B cell (primary cell): ENCODE measurements around the gene EPB41. TPM values are rescaled to one million over a fixed set of nuclear protein-coding genes. Genes with fewer than 3 reads are reported as not detected.

Experiments
- ATAC-seq: fragments of 200-7000 bp; cut with Tn5 transposase; one replicate; pipeline ENCODE4 v1.10.0; 2021; ENCODE audit warnings: low read depth, mild to moderate bottlenecking, moderate number of reproducible peaks, moderate library complexity
- CTCF ChIA-PET: fragments of 350-600 bp; sonication (Branson Sonifier 250); formaldehyde crosslinking; loops from one replicate; lab custom pipeline; 2021; ENCODE audit warnings: antibody characterized with exemption, inconsistent platforms; lab: Charles Lee
- POLR2A ChIA-PET: fragments of 350-600 bp; sonication (Branson Sonifier 250); formaldehyde crosslinking; loops from one replicate; lab custom pipeline; 2021; ENCODE audit warnings: antibody characterized with exemption; lab: Charles Lee
- DNase-seq: peaks from one replicate; pipeline ENCODE4 v3.0.0; 2013
- H2AFZ ChIP-seq: 2 replicates; pipeline ENCODE4 v1.6.1; 2012; ENCODE audit warnings: mild to moderate bottlenecking, low read depth, low read length; ENCODE audit not compliant: insufficient read depth, poor library complexity, severe bottlenecking
- H3K27ac ChIP-seq, 2 donors: 1 replicate in 1 of 2; 2 replicates in 1 of 2; pipeline ENCODE4 v1.5.1; 2012 to 2013; ENCODE audit warnings: low read length in 2 of 2, mild to moderate bottlenecking in 2 of 2, moderate library complexity in 1 of 2
- H3K27me3 ChIP-seq, 4 experiments: fragments of 200-600 bp in 1 of 4; sonication (generic) in 1 of 4; replicated peaks in 1 of 4; 1 replicate in 2 of 4; 2 replicates in 2 of 4; pipeline versions ENCODE4 v1.6.1 to v1.7.0; 2013 to 2016; ENCODE audit warnings: low read length in 3 of 4, mild to moderate bottlenecking in 2 of 4, mixed read lengths in 1 of 4, moderate library complexity in 1 of 4; ENCODE audit not compliant: insufficient read depth in 4 of 4, control insufficient read depth in 3 of 4; ENCODE audit errors: control extremely low read depth in 1 of 4
- H3K36me3 ChIP-seq, 2 experiments: replicated peaks in 1 of 2; 1 replicate in 1 of 2; 2 replicates in 1 of 2; pipeline versions ENCODE4 v1.6.1 to v1.7.1; 2013; ENCODE audit warnings: low read length in 1 of 2; ENCODE audit not compliant: insufficient read depth in 2 of 2, control insufficient read depth in 1 of 2; ENCODE audit errors: control extremely low read depth in 1 of 2, extremely low read depth in 1 of 2
- H3K4me1 ChIP-seq, 2 donors: fragments of 200-600 bp in 1 of 2; sonication (generic) in 1 of 2; 1 replicate in 1 of 2; 2 replicates in 1 of 2; pipeline versions ENCODE4 v1.5.1 to v1.6.1; 2013 to 2017; ENCODE audit warnings: low read length in 2 of 2; ENCODE audit not compliant: control insufficient read depth in 2 of 2, insufficient read depth in 2 of 2
- H3K4me2 ChIP-seq: replicated peaks from 2 replicates; pipeline ENCODE3; 2012; ENCODE audit warnings: mild to moderate bottlenecking, low read depth, low read length; ENCODE audit not compliant: poor library complexity, severe bottlenecking
- H3K4me3 ChIP-seq, 5 experiments: fragments of 200-600 bp in 1 of 5; sonication (generic) in 1 of 5; 1 replicate in 3 of 5; 2 replicates in 2 of 5; pipeline versions ENCODE4 v1.5.1 to v1.7.0; 2011 to 2016; ENCODE audit warnings: low read length in 4 of 5, mild to moderate bottlenecking in 4 of 5, low read depth in 2 of 5, control low read depth in 1 of 5, moderate library complexity in 1 of 5; ENCODE audit not compliant: insufficient read depth in 1 of 5; ENCODE audit errors: control extremely low read depth in 1 of 5, extremely low read depth in 1 of 5
- H3K79me2 ChIP-seq: fragments of 200-600 bp; sonication (generic); one replicate; pipeline ENCODE4 v1.6.0; 2016; ENCODE audit warnings: low read length; ENCODE audit not compliant: control insufficient read depth, insufficient read depth
- H3K9ac ChIP-seq: fragments of 200-600 bp; sonication (generic); 2 replicates; pipeline ENCODE4 v1.6.1; 2017; ENCODE audit warnings: mild to moderate bottlenecking, low read length, moderate library complexity
- H3K9me3 ChIP-seq, 3 donors: one replicate each; pipeline versions ENCODE4 v1.6.1 to v1.7.1; 2013; ENCODE audit warnings: low read length in 2 of 3; ENCODE audit not compliant: control insufficient read depth in 2 of 3, insufficient read depth in 1 of 3; ENCODE audit errors: control extremely low read depth in 1 of 3
- H4K20me1 ChIP-seq: 2 replicates; pipeline ENCODE4 v1.6.0; 2012; ENCODE audit warnings: mild to moderate bottlenecking, low read length; ENCODE audit not compliant: insufficient read depth, control insufficient read depth, poor library complexity, severe bottlenecking
- H3K27ac Mint-ChIP-seq: one replicate; pipeline ENCODE4 v1.8.0; 2021; ENCODE audit warnings: mixed read lengths
- H3K27me3 Mint-ChIP-seq: one replicate; pipeline ENCODE4 v1.8.0; 2021; ENCODE audit warnings: mixed read lengths
- H3K4me1 Mint-ChIP-seq: one replicate; pipeline ENCODE4 v1.8.0; 2021; ENCODE audit warnings: mixed read lengths
- H3K4me3 Mint-ChIP-seq: one replicate; pipeline ENCODE4 v1.8.0; 2021; ENCODE audit warnings: mixed read lengths
- H3K9me3 Mint-ChIP-seq: one replicate; pipeline ENCODE4 v1.8.0; 2022; ENCODE audit warnings: mixed read lengths; ENCODE audit not compliant: insufficient read depth
- EZH2 ChIP-seq: IDR thresholded peaks from 2 replicates; pipeline ENCODE4 v1.6.1; 2012; ENCODE audit warnings: borderline replicate concordance, low read depth, mild to moderate bottlenecking, moderate library complexity, low read length; ENCODE audit not compliant: insufficient read depth, poor library complexity, severe bottlenecking
- WGBS: methylation state at CpG from one replicate; pipeline ENCODE4 v1.1.5; 2013; ENCODE audit warnings: missing lambda C conversion rate; ENCODE audit not compliant: insufficient coverage; 5-methylcytosine and 5-hydroxymethylcytosine counted together
- intact Hi-C: fragments of 100-400 bp; cut with micrococcal nuclease; formaldehyde crosslinking; loops from one replicate; pipeline ENCODE4 v1.10.0; 2022
- polyA plus RNA-seq: library from polyadenylated mRNA; depleted of rRNA; stranded (reverse); fragments of >200 nt; gene quantifications from 2 replicates; pipeline ENCODE4 v1.2.3, GENCODE V29; 2012
- total RNA-seq, 2 donors: library from RNA; stranded (reverse); fragments of 120-200 nt in 1 of 2; gene quantifications; 1 replicate in 1 of 2; 2 replicates in 1 of 2; pipeline versions ENCODE4 v1.2.3 to v1.2.4, GENCODE V29; 2013 to 2022
- TF ChIP-seq, protein P1 (sequence below): fragments of 200-600 bp; IDR thresholded peaks from one replicate; pipeline ENCODE4 v1.8.0; 2022; ENCODE audit warnings: antibody characterized with exemption, mild to moderate bottlenecking

The EPB41 gene
- total and polyA plus RNA-seq, 2 donors (not counting 1 experiment from before 2014, with no cell fraction given): 45.8 to 186 TPM

DNA sequence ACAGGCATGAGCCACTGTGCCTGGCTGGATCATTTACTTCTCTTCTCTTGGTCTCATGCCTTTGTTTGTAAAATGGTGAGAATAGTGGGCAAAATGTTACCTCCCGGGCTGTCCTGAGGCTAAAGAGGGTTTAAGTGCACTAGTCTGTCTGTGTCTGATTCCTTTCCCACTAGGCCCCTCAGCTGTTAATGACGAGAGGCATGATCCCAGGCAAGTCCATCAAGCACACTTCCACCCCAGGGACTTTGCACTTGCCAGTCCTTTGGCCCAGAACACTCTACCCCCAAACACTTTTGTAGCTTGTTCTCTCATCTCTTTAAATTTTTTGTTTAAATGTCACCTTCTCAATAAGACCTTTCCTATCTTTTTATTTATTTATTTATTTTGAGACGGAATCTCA is 13.8 kb upstream of the EPB41 start:
- ChIA-PET POLR2A (no interaction called here), CTCF (interaction anchor here (1.1 to 8.0 kb wide), 3 partner anchors 19 to 133 kb away, joined by 4 to 72 read pairs (median 7); no protein-coding TSS in a partner anchor)
- Histone ChIP-seq H3K27ac (no peak overlapping the region), H3K4me1 (peaks cover 6 to 8% of the 10 kb centered on the region in 2 donors), H3K4me2 (no peak overlapping the region), H3K9ac (no peak overlapping the region), H3K4me3 (no peak overlapping the region), H3K9me3 (peaks cover 0 to 5% (median 3%) of the 10 kb centered on the region in 3 donors), H3K36me3 (peaks cover 0 to 11% of the 10 kb centered on the region in 2 experiments), H4K20me1 (peaks cover 16% of the 10 kb centered on the region), H2AFZ (no peak overlapping the region), H3K79me2 (peaks cover 76% of the 10 kb centered on the region), H3K27me3 (no peaks in the 10 kb centered on the region)
- Mint-ChIP-seq H3K27ac (no peak overlapping the region), H3K27me3 (no peaks in the 10 kb centered on the region), H3K9me3 (peaks cover 2% of the 10 kb centered on the region), H3K4me3 (no peak overlapping the region), H3K4me1 (peaks cover 43% of the 10 kb centered on the region)
- DNase-seq (no peak), ATAC-seq (no peak)
- intact Hi-C loops: no loop called here
- WGBS: 86% methylated on average over 2 of the region's 3 CpGs
- TF ChIP-seq, protein P1, sequence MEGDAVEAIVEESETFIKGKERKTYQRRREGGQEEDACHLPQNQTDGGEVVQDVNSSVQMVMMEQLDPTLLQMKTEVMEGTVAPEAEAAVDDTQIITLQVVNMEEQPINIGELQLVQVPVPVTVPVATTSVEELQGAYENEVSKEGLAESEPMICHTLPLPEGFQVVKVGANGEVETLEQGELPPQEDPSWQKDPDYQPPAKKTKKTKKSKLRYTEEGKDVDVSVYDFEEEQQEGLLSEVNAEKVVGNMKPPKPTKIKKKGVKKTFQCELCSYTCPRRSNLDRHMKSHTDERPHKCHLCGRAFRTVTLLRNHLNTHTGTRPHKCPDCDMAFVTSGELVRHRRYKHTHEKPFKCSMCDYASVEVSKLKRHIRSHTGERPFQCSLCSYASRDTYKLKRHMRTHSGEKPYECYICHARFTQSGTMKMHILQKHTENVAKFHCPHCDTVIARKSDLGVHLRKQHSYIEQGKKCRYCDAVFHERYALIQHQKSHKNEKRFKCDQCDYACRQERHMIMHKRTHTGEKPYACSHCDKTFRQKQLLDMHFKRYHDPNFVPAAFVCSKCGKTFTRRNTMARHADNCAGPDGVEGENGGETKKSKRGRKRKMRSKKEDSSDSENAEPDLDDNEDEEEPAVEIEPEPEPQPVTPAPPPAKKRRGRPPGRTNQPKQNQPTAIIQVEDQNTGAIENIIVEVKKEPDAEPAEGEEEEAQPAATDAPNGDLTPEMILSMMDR: no peak
- no peak for TF ChIP-seq EZH2

DNA sequence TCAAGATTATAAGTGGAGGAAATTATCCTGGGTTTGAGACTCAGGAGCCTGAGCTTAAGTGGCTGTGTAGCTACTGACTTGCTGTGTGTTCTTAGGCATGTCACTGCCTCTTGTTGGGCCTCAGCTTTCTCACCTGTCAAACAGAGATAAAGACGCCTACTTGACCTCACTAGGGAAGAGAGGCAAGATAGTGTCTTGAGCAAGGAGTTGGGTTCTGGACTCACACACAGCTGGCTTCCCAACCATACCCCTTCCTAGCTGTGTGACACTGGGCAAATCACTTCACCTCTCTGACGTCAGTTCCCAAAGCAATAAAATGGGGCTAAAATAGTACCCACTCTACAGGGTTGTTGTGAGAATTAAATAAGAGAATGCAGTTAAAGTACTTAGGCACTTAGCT is 11.6 kb upstream of the EPB41 start:
- Mint-ChIP-seq H3K4me1 (peaks cover 30% of the 10 kb centered on the region), H3K27me3 (no peaks in the 10 kb centered on the region), H3K4me3 (no peak overlapping the region), H3K9me3 (peaks cover 2% of the 10 kb centered on the region), H3K27ac (no peak overlapping the region)
- peaks cover 16% of the 10 kb centered on the region for H4K20me1 ChIP-seq
- H3K9me3 ChIP-seq: peaks cover 0 to 5% (median 3%) of the 10 kb centered on the region in 3 donors
- no CpG with 5 or more reads among the region's 2 CpGs for WGBS
- POLR2A ChIA-PET: interaction anchor here (0.6 kb wide), 1 partner anchor 969 kb away, joined by 4 read pairs; no protein-coding TSS in a partner anchor
- H2AFZ ChIP-seq: no peak overlapping the region
- no peak overlapping the region for H3K27ac ChIP-seq
- H3K4me2 ChIP-seq: no peak overlapping the region
- intact Hi-C loops: no loop called here
- no peaks in the 10 kb centered on the region for H3K36me3 ChIP-seq
- H3K27me3 ChIP-seq: no peaks in the 10 kb centered on the region
- no peak for DNase-seq
- no peak overlapping the region for H3K9ac ChIP-seq
- peaks cover 72% of the 10 kb centered on the region for H3K79me2 ChIP-seq
- no peak for TF ChIP-seq EZH2
- TF ChIP-seq, protein P1: no peak
- H3K4me3 ChIP-seq: no peak overlapping the region
- peaks cover 6 to 8% of the 10 kb centered on the region in 2 donors for H3K4me1 ChIP-seq
- CTCF ChIA-PET: interaction anchor here (1.1 to 2.5 kb wide), 3 partner anchors 21 to 122 kb away, joined by 3 to 6 read pairs (median 3); no protein-coding TSS in a partner anchor
- ATAC-seq: no peak
